ENCODE results near the gene CHSY1.
"Not testable (repeated sequence)": the region's sequence is repeated elsewhere in the genome, so short reads cannot be mapped to it uniquely, and the experiment has no call there.

Gene CHSY1

DNA sequence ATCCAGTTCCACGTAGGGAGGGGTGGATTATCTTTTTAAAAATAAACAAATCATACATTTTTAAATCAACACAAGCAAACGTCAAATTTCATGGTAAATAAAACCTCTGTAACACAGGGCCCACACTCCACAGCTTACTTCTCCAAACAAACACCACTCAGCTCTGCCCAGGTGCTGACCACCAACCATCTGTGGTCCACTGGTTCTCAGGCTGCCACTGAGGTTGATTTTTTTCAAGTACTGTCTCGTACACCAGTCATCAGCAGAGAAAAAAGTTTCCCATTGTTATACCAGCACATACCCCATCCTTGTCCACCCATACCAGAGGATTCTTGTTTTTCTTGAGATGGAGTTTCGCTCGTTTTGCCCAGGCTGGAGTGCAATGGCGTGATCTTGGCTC is 32.4 kb downstream of the CHSY1 start:
- Histone ChIP-seq H3K27ac (ENCODE audit: low read depth, low read length, severe bottlenecking) (no peak overlapping the region), H3K4me1 (ENCODE audit: control insufficient read depth, insufficient read depth, low read length, poor library complexity, severe bottlenecking) (peaks cover 39% of the 10 kb centered on the region), H3K4me3 (ENCODE audit: extremely low read depth, insufficient read depth, low read length, poor library complexity, severe bottlenecking) (no peak overlapping the region), H3K9me3 (ENCODE audit: control insufficient read depth, low read length) (no peaks in the 10 kb centered on the region), H3K36me3 (ENCODE audit: control insufficient read depth, insufficient read depth, low read length) (peaks cover 54% of the 10 kb centered on the region)
- WGBS, 2 experiments (ENCODE audit: insufficient coverage in 2 of 2): 83 to 90% methylated on average over 1 to 5 of the region's 6 CpGs

- Histone ChIP-seq H3K4me1 (ENCODE audit: control insufficient read depth, insufficient read depth, low read length, poor library complexity, severe bottlenecking) (peaks cover 29% of the 10 kb centered on the region), H3K27ac (ENCODE audit: low read depth, low read length, severe bottlenecking) (no peak overlapping the region), H3K36me3 (ENCODE audit: control insufficient read depth, insufficient read depth, low read length) (peaks cover 50% of the 10 kb centered on the region), H3K4me3 (ENCODE audit: extremely low read depth, insufficient read depth, low read length, poor library complexity, severe bottlenecking) (no peak overlapping the region), H3K9me3 (ENCODE audit: control insufficient read depth, low read length) (no peaks in the 10 kb centered on the region)
- WGBS, 2 experiments (ENCODE audit: insufficient coverage in 2 of 2): 84 to 100% methylated on average over 2 to 3 of the region's 6 CpGs
Measured at GRCh38 chr15:101217446-101217845, 34.4 kb downstream of the CHSY1 start.

- Histone ChIP-seq H3K4me3 (ENCODE audit: extremely low read depth, insufficient read depth, low read length, poor library complexity, severe bottlenecking) (no peak overlapping the region), H3K4me1 (ENCODE audit: control insufficient read depth, insufficient read depth, low read length, poor library complexity, severe bottlenecking) (peaks cover 20% of the 10 kb centered on the region), H3K36me3 (ENCODE audit: control insufficient read depth, insufficient read depth, low read length) (peaks cover 47% of the 10 kb centered on the region), H3K27ac (ENCODE audit: low read depth, low read length, severe bottlenecking) (no peak overlapping the region), H3K9me3 (ENCODE audit: control insufficient read depth, low read length) (no peaks in the 10 kb centered on the region)
- WGBS, 2 experiments (ENCODE audit: insufficient coverage in 2 of 2): 100% methylated on average over 2 of the region's 3 CpGs
Measured at GRCh38 chr15:101216100-101216499, 35.7 kb downstream of the CHSY1 start.

GRCh38 chr15:101215681-101216080 is 36.2 kb downstream of the CHSY1 start:
- 100% methylated on average over 2 of the region's 4 CpGs; no CpG with 5 or more reads in 1 of the 2 experiments for WGBS, 2 experiments (ENCODE audit: insufficient coverage in 2 of 2)

DNA sequence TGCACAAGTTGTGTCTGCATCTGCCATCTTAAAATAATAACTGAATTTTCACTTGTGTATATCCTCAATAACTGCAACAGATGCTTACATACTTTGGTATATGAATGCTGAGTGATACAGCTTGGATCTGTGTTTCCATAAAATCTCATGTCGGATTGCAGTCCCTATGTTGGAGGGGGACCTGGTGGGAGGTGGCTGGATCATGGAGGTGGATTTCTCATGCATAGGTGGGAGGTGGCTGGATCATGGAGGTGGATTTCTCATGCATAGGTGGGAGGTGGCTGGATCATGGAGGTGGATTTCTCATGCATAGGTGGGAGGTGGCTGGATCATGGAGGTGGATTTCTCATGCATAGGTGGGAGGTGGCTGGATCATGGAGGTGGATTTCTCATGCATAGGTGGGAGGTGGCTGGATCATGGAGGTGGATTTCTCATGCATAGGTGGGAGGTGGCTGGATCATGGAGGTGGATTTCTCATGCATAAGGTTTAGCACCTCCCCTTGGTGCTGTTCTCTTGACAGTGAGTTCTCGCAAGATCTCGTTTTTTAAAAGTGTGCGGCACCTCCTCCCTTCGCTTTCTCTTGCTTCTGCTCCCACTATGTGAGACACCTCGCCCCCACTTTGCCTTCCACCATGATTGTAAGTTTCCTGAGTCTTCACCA is 37.3 kb downstream of the CHSY1 start:
- not testable (repeated sequence) for H3K9me3 ChIP-seq (ENCODE audit: control insufficient read depth, low read length); H3K4me3 ChIP-seq (ENCODE audit: extremely low read depth, insufficient read depth, low read length, poor library complexity, severe bottlenecking); H3K4me1 ChIP-seq (ENCODE audit: control insufficient read depth, insufficient read depth, low read length, poor library complexity, severe bottlenecking); H3K27ac ChIP-seq (ENCODE audit: low read depth, low read length, severe bottlenecking)
- peaks cover 33% of the 10 kb centered on the region for H3K36me3 ChIP-seq (ENCODE audit: control insufficient read depth, insufficient read depth, low read length)
- 92 to 98% methylated on average over 5 of the region's 6 CpGs for WGBS, 2 experiments (ENCODE audit: insufficient coverage in 2 of 2)

More at GRCh38 chr15:101215681-101216080, 36.2 kb downstream of the CHSY1 start:
- Histone ChIP-seq H3K4me3 (ENCODE audit: extremely low read depth, insufficient read depth, low read length, poor library complexity, severe bottlenecking) (no peak overlapping the region), H3K27ac (ENCODE audit: low read depth, low read length, severe bottlenecking) (no peak overlapping the region), H3K36me3 (ENCODE audit: control insufficient read depth, insufficient read depth, low read length) (peaks cover 43% of the 10 kb centered on the region), H3K4me1 (ENCODE audit: control insufficient read depth, insufficient read depth, low read length, poor library complexity, severe bottlenecking) (peaks cover 17% of the 10 kb centered on the region), H3K9me3 (ENCODE audit: control insufficient read depth, low read length) (no peaks in the 10 kb centered on the region)

DNA sequence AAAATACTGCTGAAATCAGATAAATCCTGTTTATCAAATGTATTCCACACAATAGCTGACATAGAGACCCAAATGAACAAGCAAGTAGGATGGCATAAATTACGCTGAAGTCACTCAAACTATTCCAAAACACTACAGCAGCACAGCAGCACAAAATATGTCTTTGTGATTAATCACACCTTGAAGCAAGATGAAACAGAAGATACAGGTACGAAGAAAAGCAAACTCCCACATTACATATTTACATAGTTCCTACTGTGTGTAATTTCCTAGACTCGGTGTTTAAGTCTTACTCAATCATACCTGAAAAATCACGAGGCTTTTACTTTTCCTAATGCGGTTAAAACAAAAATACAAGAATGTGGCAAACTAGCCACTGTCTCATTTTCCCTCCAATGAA is 38.3 kb downstream of the CHSY1 start:
- no peak overlapping the region for H3K27ac ChIP-seq (ENCODE audit: low read depth, low read length, severe bottlenecking)
- no peaks in the 10 kb centered on the region for H3K9me3 ChIP-seq (ENCODE audit: control insufficient read depth, low read length)
- WGBS, 2 experiments (ENCODE audit: insufficient coverage in 2 of 2): 89 to 95% methylated on average over 4 to 5 of the region's 5 CpGs
- peaks cover 23% of the 10 kb centered on the region for H3K36me3 ChIP-seq (ENCODE audit: control insufficient read depth, insufficient read depth, low read length)
- H3K4me1 ChIP-seq (ENCODE audit: control insufficient read depth, insufficient read depth, low read length, poor library complexity, severe bottlenecking): peaks cover 3% of the 10 kb centered on the region
- no peak overlapping the region for H3K4me3 ChIP-seq (ENCODE audit: extremely low read depth, insufficient read depth, low read length, poor library complexity, severe bottlenecking)

DNA sequence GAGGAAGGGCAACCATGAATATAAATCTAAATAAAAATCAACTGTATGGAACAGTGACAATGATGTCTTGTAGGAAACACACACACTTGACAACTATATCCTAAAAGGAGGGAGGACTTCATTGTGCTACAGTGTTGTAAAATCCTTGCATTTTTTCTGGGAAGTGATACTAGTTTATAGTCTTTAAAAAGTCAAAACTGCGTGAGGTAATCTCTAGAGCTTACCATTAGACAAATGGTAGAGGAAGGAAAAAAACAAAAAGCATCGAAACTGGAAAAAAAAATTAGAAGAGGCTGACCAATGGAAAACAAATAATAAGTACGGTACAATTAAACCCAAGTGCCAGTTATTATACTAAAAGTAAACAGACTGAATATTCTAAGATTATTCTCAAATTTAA is 38.7 kb downstream of the CHSY1 start:
- Histone ChIP-seq H3K4me1 (ENCODE audit: control insufficient read depth, insufficient read depth, low read length, poor library complexity, severe bottlenecking) (no peaks in the 10 kb centered on the region), H3K4me3 (ENCODE audit: extremely low read depth, insufficient read depth, low read length, poor library complexity, severe bottlenecking) (no peak overlapping the region), H3K9me3 (ENCODE audit: control insufficient read depth, low read length) (no peaks in the 10 kb centered on the region), H3K36me3 (ENCODE audit: control insufficient read depth, insufficient read depth, low read length) (peaks cover 19% of the 10 kb centered on the region), H3K27ac (ENCODE audit: low read depth, low read length, severe bottlenecking) (no peak overlapping the region)
- WGBS, 2 experiments (ENCODE audit: insufficient coverage in 2 of 2): 100% methylated on average over 1 of the region's 3 CpGs; no CpG with 5 or more reads in 1 of the 2 experiments

DNA sequence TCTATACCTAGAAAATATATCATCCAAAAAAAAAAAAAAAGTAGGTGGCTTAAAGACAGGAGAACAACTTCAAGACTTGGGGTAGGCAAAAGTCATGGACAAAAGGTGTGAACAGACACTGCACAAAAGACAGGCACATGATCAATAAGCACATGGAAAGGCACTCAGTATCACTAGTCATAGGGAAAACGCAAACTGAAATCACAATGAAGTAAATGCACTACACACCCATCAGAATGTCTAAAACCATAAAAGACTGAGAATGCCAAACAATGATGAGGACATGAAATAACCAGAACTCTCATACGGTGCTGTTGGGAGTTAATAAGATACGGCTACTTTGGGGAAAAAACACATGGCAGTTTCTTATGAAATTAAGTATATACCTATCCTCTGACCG is 40.0 kb downstream of the CHSY1 start:
- WGBS, 2 experiments (ENCODE audit: insufficient coverage in 2 of 2): 80% methylated on average over 1 of the region's 4 CpGs; no CpG with 5 or more reads in 1 of the 2 experiments

DNA sequence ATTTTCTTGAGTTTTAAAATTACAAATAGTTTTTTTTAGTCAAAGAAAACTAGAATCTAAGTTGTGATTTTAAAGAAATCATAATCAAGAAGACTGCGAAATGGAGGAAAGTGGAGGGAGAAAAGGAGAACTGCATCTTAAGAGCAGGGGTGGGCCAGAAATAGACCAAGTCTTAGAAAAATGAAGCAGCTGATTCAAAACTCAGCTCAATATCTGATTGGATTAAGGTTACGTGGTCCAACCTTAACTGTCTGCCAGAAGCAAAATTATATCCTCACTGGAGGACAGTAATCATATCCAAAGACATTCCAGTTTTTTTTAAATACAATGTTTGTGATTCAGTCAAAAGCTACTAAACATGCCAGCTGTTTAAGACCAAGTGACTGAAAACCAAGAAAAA is 41.4 kb downstream of the CHSY1 start:
- Histone ChIP-seq H3K27ac (ENCODE audit: low read depth, low read length, severe bottlenecking) (no peak overlapping the region), H3K4me1 (ENCODE audit: control insufficient read depth, insufficient read depth, low read length, poor library complexity, severe bottlenecking) (peaks cover 7% of the 10 kb centered on the region), H3K9me3 (ENCODE audit: control insufficient read depth, low read length) (no peaks in the 10 kb centered on the region), H3K4me3 (ENCODE audit: extremely low read depth, insufficient read depth, low read length, poor library complexity, severe bottlenecking) (no peak overlapping the region), H3K36me3 (ENCODE audit: control insufficient read depth, insufficient read depth, low read length) (peaks cover 12% of the 10 kb centered on the region)
- 100% methylated on average over 1 of the region's 2 CpGs for WGBS, 2 experiments (ENCODE audit: insufficient coverage in 2 of 2)

More for the DNA sequence above, 40.0 kb downstream of the CHSY1 start:
- no peak overlapping the region for H3K4me3 ChIP-seq (ENCODE audit: extremely low read depth, insufficient read depth, low read length, poor library complexity, severe bottlenecking)
- no peak overlapping the region for H3K27ac ChIP-seq (ENCODE audit: low read depth, low read length, severe bottlenecking)
- peaks cover 13% of the 10 kb centered on the region for H3K36me3 ChIP-seq (ENCODE audit: control insufficient read depth, insufficient read depth, low read length)
- no peaks in the 10 kb centered on the region for H3K4me1 ChIP-seq (ENCODE audit: control insufficient read depth, insufficient read depth, low read length, poor library complexity, severe bottlenecking)
- no peaks in the 10 kb centered on the region for H3K9me3 ChIP-seq (ENCODE audit: control insufficient read depth, low read length)

DNA sequence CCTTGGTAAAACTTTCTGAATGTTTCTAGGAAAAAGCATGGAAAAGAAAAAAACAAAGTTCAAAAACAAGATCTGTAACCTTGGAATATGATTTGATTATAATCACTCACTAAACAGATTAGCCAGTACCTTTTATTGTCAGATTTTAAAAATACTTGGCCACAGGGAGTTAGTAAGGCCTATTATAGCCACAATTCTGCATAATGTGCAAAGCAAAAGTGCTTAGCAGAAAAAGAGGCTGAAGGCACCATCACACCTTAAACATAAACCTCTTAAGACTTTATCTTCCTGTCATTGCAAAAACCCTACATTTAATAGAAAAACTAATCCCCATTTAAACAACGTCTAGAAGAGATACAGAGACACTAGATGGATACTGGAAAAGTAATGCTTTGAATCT is 41.8 kb downstream of the CHSY1 start:
- Histone ChIP-seq H3K4me3 (ENCODE audit: extremely low read depth, insufficient read depth, low read length, poor library complexity, severe bottlenecking) (no peak overlapping the region), H3K9me3 (ENCODE audit: control insufficient read depth, low read length) (no peaks in the 10 kb centered on the region), H3K36me3 (ENCODE audit: control insufficient read depth, insufficient read depth, low read length) (peaks cover 12% of the 10 kb centered on the region), H3K27ac (ENCODE audit: low read depth, low read length, severe bottlenecking) (no peak overlapping the region), H3K4me1 (ENCODE audit: control insufficient read depth, insufficient read depth, low read length, poor library complexity, severe bottlenecking) (peaks cover 7% of the 10 kb centered on the region)
- no CpG with 5 or more reads among the region's 1 CpG for WGBS, 2 experiments (ENCODE audit: insufficient coverage in 2 of 2)

- Histone ChIP-seq H3K36me3 (ENCODE audit: control insufficient read depth, insufficient read depth, low read length) (peaks cover 16% of the 10 kb centered on the region), H3K4me3 (ENCODE audit: extremely low read depth, insufficient read depth, low read length, poor library complexity, severe bottlenecking) (no peak overlapping the region), H3K9me3 (ENCODE audit: control insufficient read depth, low read length) (no peaks in the 10 kb centered on the region), H3K27ac (ENCODE audit: low read depth, low read length, severe bottlenecking) (no peak overlapping the region), H3K4me1 (ENCODE audit: control insufficient read depth, insufficient read depth, low read length, poor library complexity, severe bottlenecking) (peaks cover 7% of the 10 kb centered on the region)
- 100% methylated on average over 2 of the region's 5 CpGs; no CpG with 5 or more reads in 1 of the 2 experiments for WGBS, 2 experiments (ENCODE audit: insufficient coverage in 2 of 2)
Measured at GRCh38 chr15:101209285-101209845, 42.5 kb downstream of the CHSY1 start.

Data from mesodermal cell (in vitro differentiated cells).